RWPE1 (cell line): ENCODE measurements around the gene ZRANB1.

Source experiments
- CTCF ChIA-PET: fragments of 350-600 bp; sonication (Branson Sonifier 250); formaldehyde crosslinking; extraction: SDS; loops from one replicate; lab custom pipeline; 2021; lab: Yijun Ruan, JAX
- POLR2A ChIA-PET: fragments of 400-600 bp; formaldehyde crosslinking; extraction: SDS; loops from one replicate; lab custom pipeline; 2020; ENCODE audit warnings: antibody characterized with exemption; ENCODE audit not compliant: low non-redundant PET; lab: Yijun Ruan, JAX
- DNase-seq: peaks from one replicate; pipeline ENCODE4 v3.0.0; 2012; ENCODE audit warnings: low spot score
- H3K27ac ChIP-seq: fragments of 450-650 bp; 2 replicates; pipeline ENCODE4 v1.5.1; 2017
- TF ChIP-seq, protein P1 (sequence below): fragments of 450-650 bp; conservative IDR thresholded peaks from 2 replicates; pipeline ENCODE4 v1.5.1; 2017; ENCODE audit warnings: low read depth, mild to moderate bottlenecking

ZRANB1 gene

DNA sequence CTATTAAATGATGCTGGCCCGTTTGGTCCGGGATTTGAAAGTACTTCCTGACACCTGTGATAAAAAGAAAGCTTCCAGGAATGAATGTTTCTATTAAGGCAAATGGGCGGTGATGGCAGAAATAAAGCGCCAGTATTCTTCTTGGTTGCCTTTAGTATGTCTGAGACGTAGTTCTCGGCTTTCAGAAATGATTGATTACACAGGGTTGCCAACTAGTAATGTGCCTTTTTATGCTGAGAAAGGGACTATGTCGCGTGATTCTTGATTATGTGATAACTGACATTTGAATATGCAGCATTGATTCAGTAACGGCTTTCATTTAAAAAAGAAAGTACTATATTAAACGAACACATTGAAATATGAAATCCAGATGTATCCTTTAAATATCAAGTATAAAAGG lies 13.9 kb downstream of the ZRANB1 start:
- DNase-seq, result no peak
- no peak overlapping the region for H3K27ac ChIP-seq
- ChIA-PET CTCF (interaction anchor here (0.6 kb wide), 2 partner anchors 115 to 338 kb away, joined by 3 read pairs; no protein-coding TSS in a partner anchor), POLR2A (no interaction called here)
- TF ChIP-seq, protein P1, sequence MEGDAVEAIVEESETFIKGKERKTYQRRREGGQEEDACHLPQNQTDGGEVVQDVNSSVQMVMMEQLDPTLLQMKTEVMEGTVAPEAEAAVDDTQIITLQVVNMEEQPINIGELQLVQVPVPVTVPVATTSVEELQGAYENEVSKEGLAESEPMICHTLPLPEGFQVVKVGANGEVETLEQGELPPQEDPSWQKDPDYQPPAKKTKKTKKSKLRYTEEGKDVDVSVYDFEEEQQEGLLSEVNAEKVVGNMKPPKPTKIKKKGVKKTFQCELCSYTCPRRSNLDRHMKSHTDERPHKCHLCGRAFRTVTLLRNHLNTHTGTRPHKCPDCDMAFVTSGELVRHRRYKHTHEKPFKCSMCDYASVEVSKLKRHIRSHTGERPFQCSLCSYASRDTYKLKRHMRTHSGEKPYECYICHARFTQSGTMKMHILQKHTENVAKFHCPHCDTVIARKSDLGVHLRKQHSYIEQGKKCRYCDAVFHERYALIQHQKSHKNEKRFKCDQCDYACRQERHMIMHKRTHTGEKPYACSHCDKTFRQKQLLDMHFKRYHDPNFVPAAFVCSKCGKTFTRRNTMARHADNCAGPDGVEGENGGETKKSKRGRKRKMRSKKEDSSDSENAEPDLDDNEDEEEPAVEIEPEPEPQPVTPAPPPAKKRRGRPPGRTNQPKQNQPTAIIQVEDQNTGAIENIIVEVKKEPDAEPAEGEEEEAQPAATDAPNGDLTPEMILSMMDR, result no peak

DNA sequence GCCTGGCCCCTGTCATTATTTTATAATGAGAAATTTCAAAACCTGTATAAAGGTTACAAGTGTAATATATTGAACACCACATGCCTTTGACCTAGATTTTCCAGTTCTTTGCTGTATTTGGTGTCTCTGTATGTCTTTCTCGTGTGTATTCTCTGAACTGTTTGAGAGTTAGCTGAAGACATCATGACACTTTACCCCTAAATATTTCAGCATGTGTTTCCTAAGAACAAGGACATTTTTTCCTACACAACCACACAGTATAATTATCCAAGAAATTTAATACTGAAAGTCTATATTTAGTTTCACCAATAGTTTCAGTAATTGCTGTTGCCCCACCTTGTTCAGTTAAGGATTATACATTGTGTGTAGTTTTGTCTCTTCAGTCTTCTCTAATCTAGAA lies 14.8 kb downstream of the ZRANB1 start:
- TF ChIP-seq, protein P1, result no peak
- POLR2A ChIA-PET, result interaction anchor here (0.6 kb wide), 1 partner anchor 189 kb away, joined by 4 read pairs; no protein-coding TSS in a partner anchor
- H3K27ac ChIP-seq, result no peak overlapping the region
- DNase-seq, result no peak
- CTCF ChIA-PET, result no interaction called here

DNA sequence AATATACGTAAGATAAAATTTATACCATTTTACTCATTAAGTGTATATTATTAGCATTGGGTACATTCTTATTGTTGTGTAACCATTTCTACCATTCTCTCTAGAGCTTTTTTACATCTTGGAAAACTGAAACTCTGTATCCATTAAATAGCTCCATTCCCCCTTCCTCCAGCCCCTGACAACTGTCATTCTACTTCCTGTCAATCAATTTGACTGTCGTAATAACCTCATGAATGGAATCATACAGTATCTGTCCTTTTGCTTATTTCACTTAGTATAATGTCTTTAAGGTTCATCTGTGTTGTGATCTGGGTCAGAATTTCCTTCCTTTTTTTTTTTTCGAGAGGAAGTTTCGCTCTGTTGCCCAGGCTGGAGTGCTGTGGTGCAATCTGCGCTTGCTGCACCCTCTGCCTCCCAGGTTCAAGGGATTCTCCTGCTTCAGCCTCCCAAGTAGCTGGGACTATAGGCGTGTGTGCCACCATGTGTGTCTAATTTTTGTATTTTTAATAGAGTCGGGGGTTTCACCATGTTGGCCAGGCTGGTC lies 15.6 kb downstream of the ZRANB1 start:
- H3K27ac ChIP-seq, result no peak overlapping the region
- CTCF ChIA-PET, result no interaction called here
- TF ChIP-seq, protein P1, result no peak
- POLR2A ChIA-PET, result interaction anchor here (0.6 kb wide), 1 partner anchor 190 kb away, joined by 4 read pairs; no protein-coding TSS in a partner anchor
- no peak for DNase-seq

DNA sequence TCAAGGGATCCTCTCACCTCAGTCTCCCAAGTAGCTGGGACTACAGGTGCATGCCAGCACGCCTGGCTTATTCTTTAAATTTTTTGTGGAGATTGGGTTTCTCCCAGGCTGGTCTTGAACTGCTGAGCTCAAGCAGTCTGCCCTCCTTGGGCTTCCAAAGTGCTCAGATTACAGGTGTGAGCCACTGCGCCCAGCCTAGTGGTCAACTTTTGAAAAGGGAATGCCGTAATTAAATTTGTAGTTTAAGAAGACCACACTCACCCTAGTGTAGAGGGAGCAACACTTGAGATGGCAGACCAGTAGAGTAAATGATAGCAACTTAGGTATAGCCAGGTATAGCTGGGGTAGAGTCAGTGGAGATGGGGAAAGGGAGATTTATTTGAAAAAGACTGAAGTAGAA lies 17.6 kb downstream of the ZRANB1 start:
- POLR2A ChIA-PET, result no interaction called here
- no peak for DNase-seq
- CTCF ChIA-PET, result no interaction called here
- TF ChIP-seq, protein P1, result no peak
- H3K27ac ChIP-seq, result no peak overlapping the region

DNA sequence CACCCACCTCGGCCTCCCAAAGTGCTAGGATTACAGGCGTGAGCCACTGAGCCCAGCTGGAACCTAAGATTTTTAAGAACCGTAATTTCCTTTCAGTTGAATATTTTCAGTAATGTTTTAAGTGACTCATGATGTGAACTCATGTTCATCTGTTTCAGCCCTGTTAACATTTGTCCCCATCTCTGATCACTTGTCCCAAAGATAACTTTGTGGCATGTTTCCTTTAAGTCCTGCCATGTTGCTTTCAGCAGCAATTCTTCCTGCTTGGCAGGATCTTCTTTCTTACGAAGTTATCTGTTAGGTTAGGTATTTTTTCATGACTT lies 19.3 kb downstream of the ZRANB1 start:
- H3K27ac ChIP-seq, result no peak overlapping the region
- no peak for DNase-seq
- POLR2A ChIA-PET, result interaction anchor here (0.5 kb wide), 1 partner anchor 207 kb away, joined by 3 read pairs; no protein-coding TSS in a partner anchor
- CTCF ChIA-PET, result no interaction called here
- TF ChIP-seq, protein P1, result no peak

DNA sequence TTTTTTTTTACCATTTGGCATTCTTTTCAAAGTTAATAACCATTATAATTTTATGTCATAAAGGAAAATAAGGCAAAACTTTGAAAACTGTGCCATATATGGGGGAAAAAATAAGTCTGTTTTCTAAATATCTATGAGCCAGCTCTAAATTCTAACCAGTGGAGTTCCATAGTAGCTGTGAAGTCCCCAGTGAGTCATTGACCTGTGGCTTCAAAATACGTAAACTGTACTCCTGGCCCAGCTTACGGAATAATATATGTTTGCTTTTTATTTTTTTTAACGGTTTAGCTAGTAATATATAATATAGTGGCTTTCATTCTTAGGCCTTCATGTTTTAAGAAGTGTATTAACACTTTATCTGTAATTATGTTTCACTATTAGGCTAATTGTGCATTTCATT lies 20.5 kb downstream of the ZRANB1 start:
- TF ChIP-seq, protein P1, result no peak
- no peak overlapping the region for H3K27ac ChIP-seq
- CTCF ChIA-PET, result interaction anchor here (0.5 to 0.7 kb wide), 2 partner anchors 27 to 591 kb away, joined by 3 to 4 read pairs; no protein-coding TSS in a partner anchor
- POLR2A ChIA-PET, result no interaction called here
- DNase-seq, result no peak
